Glutamatergic neuron (in vitro differentiated cells): ENCODE results near the gene RAB40C. TPM values are rescaled to one million over a fixed set of nuclear protein-coding genes. Genes with fewer than 3 reads are reported as not detected.

Experiments
- DNase-seq: peaks from one replicate; pipeline ENCODE4 v3.0.0; 2022
- H3K27ac Mint-ChIP-seq: one replicate; pipeline ENCODE4 v1.8.0; 2020; ENCODE audit warnings: mild to moderate bottlenecking, mixed read lengths, inconsistent platforms; ENCODE audit not compliant: unreplicated experiment
- H3K27me3 Mint-ChIP-seq: one replicate; pipeline ENCODE4 v1.8.0; 2020; ENCODE audit warnings: mild to moderate bottlenecking, moderate library complexity, mixed read lengths, inconsistent platforms; ENCODE audit not compliant: unreplicated experiment
- H3K36me3 Mint-ChIP-seq: one replicate; pipeline ENCODE4 v1.8.0; 2020; ENCODE audit warnings: mild to moderate bottlenecking, mixed read lengths, inconsistent platforms; ENCODE audit not compliant: unreplicated experiment
- H3K4me1 Mint-ChIP-seq: one replicate; pipeline ENCODE4 v1.8.0; 2020; ENCODE audit warnings: mild to moderate bottlenecking, low read depth, mixed read lengths, inconsistent platforms; ENCODE audit not compliant: unreplicated experiment
- H3K4me3 Mint-ChIP-seq: one replicate; pipeline ENCODE4 v1.8.0; 2020; ENCODE audit warnings: mild to moderate bottlenecking, mixed read lengths, inconsistent platforms; ENCODE audit not compliant: unreplicated experiment
- H3K9me3 Mint-ChIP-seq: one replicate; pipeline ENCODE4 v1.8.0; 2020; ENCODE audit warnings: mild to moderate bottlenecking, moderate library complexity, mixed read lengths, inconsistent platforms; ENCODE audit not compliant: unreplicated experiment
- CTCF ChIP-seq: fragments of 200-600 bp; sonication (generic); IDR thresholded peaks from one replicate; pipeline ENCODE4 v1.5.0; 2021; ENCODE audit not compliant: partially characterized antibody, unreplicated experiment
- total RNA-seq: library from RNA; stranded (reverse); fragmentation: NEBNext Ultra II Directional; extraction: Animal tissue kit (Norgen Biotek cat#: 25700); gene quantifications from one replicate; pipeline ENCODE4 v1.2.1, GENCODE V29; 2021; ENCODE audit not compliant: unreplicated experiment

Gene RAB40C
- total RNA-seq, 1 donor from 2014 or later, result 48.3 TPM

DNA sequence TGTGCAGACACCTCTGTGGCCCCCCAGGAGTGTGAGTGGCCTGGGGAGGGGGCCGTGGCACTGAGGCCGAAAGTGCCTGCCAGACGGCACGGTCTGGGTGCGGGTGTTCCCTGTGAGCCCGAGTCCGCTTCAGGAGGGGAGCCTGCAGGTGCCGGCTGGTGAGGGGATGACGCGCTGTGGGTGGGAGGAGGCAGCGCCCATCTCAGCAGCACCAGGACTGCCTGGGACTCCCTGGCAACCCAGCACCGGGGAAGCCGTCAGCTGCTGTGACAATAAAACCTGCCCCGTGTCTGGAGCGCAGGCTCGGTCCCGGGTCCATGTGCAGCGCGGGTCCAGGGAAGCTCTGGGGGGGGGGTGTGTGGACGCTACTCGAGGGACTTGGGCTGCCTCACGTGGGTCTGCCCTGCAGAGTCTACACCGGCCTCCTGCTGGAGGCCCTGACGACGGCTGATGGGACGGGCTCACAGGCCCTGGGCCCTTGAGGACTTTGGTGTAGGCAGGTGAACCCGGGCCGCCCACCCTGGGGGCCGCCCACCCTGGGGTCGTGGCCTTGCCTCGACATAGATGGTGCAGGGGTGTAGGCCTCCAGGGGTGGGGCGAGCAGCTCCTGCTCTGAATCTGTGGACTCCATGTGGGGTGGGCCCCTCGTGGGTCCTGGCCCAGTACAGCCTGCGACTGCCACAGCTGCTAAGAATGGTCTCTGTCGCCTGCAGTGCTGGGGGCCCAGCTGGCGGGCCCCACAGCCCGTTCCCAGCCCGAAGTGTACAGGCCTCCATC is 5.9 kb upstream of the RAB40C start:
- H3K27me3 Mint-ChIP-seq, result peaks cover 8% of the 10 kb centered on the region
- no peak overlapping the region for H3K27ac Mint-ChIP-seq
- no peak for TF ChIP-seq CTCF
- H3K4me1 Mint-ChIP-seq, result no peaks in the 10 kb centered on the region
- no peak for DNase-seq
- peaks cover 9% of the 10 kb centered on the region for H3K9me3 Mint-ChIP-seq
- no peaks in the 10 kb centered on the region for H3K36me3 Mint-ChIP-seq
- H3K4me3 Mint-ChIP-seq, result no peak overlapping the region

GRCh38 chr16:585351-585750 is 4.5 kb upstream of the RAB40C start:
- peaks cover 12% of the 10 kb centered on the region for H3K9me3 Mint-ChIP-seq
- no peak for TF ChIP-seq CTCF
- no peak overlapping the region for H3K4me3 Mint-ChIP-seq
- H3K27ac Mint-ChIP-seq, result no peak overlapping the region
- H3K4me1 Mint-ChIP-seq, result no peaks in the 10 kb centered on the region
- no peaks in the 10 kb centered on the region for H3K36me3 Mint-ChIP-seq
- peaks cover 11% of the 10 kb centered on the region for H3K27me3 Mint-ChIP-seq
- no peak for DNase-seq

DNA sequence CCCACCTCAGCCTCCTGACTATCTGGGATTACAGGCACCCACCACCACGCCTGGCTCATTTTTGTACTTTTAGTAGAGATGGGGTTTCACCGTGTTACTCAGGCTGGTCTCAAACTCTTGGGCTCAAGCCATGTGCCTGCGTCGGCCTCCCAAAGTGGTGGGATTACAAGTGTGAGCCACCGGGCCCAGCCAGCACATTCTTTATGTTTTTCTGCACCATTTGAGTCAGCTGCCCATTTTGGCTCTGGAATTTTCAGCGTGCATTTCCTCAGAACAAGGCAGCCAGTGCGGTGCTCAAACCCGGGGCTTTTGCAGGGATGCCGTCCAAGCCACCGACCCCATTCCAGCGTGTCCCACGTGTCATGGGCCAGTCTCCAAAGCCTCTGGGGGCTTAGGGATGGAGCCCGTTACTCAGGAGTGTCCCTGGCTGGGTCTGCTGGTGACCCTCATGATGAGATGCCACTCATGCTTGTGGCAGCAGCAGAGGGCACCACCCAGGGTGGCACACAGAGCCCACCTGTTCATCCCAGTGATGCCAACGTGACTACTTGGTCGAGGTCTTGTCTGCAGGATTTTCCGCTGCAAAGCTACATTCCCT is 3.7 kb upstream of the RAB40C start:
- H3K4me3 Mint-ChIP-seq, result peak overlapping the region; percentile 42

DNA sequence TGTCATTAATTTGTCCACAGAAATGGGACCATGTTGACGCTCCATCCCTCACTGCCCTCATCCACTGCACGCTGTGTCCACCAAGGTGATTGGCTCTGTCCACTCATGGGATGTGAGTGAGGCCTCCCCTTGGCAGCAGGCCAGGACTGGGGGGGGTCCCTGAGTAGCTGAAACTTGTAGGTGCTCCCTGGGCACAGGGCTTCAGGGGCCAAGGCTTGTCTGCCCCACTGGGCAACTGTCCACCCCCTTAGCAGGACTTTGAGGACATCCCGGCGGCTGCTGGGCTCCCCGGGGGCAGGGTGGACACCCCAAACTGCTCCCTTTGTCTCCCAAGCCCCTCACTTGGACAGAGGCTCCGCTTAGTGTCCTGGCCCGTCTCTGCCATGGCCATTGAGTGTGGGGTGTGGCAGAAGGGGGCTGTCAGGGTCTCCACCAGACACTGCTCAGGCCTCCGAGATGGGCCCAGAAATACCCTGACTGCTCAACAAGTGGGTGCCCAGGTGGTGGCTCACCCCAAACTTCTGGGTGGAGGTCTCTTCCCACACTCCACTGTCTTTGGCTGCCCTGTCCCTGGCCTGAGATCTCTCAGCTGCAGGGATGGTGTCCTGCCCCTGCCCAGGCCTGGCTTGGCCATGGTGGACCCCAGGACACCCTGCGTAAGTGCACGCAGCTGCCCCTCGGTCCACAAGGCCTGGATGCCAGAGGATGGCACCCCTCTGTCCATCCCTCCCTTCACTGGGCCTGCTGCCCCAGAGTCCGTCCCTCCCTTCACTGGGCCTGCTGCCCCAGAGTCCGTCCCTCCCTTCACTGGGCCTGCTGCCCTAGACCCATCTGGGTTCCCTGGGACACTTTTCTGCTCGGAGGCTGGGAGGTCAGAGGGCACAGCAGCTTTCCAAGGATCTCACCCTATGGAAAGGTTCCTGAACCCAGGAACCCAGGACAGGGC is 2.9 kb upstream of the RAB40C start:
- no peak for TF ChIP-seq CTCF
- Mint-ChIP-seq H3K27ac (peak overlapping the region; percentile 76), H3K4me3 (peak overlapping the region; percentile 93), H3K27me3 (peaks cover 20% of the 10 kb centered on the region), H3K36me3 (peaks cover 7% of the 10 kb centered on the region), H3K4me1 (peaks cover 12% of the 10 kb centered on the region), H3K9me3 (peaks cover 20% of the 10 kb centered on the region)
- DNase-seq, result no peak

More for the DNA sequence above, 3.7 kb upstream of the RAB40C start:
- no peak overlapping the region for H3K27ac Mint-ChIP-seq
- DNase-seq, result no peak
- peaks cover 6% of the 10 kb centered on the region for H3K36me3 Mint-ChIP-seq
- no peak for TF ChIP-seq CTCF
- H3K4me1 Mint-ChIP-seq, result peaks cover 6% of the 10 kb centered on the region
- peaks cover 17% of the 10 kb centered on the region for H3K27me3 Mint-ChIP-seq
- peaks cover 18% of the 10 kb centered on the region for H3K9me3 Mint-ChIP-seq

- peaks cover 7% of the 10 kb centered on the region for H3K36me3 Mint-ChIP-seq
- H3K27me3 Mint-ChIP-seq, result peaks cover 24% of the 10 kb centered on the region
- H3K4me3 Mint-ChIP-seq, result peak overlapping the region; percentile 93
- peak; percentile 65 for DNase-seq
- peak overlapping the region; percentile 83 for H3K27ac Mint-ChIP-seq
- peaks cover 27% of the 10 kb centered on the region for H3K4me1 Mint-ChIP-seq
- H3K9me3 Mint-ChIP-seq, result peaks cover 20% of the 10 kb centered on the region
- TF ChIP-seq CTCF, result no peak
Measured at GRCh38 chr16:588639-588888, 1.3 kb upstream of the RAB40C start.
